Measurements from ENCODE around the gene UNC79.

UNC79 gene

GRCh38 chr14:93686268-93686667, 255.5 kb downstream of the UNC79 start:
- in situ Hi-C loops (cut with HindIII; ENCODE audit: low pct_ligation_motif_present, low sequenced_read_pairs), result no loop called here
- DNase-seq, result no peak
- Histone ChIP-seq H3K27ac (no peak overlapping the region), H3K27me3 (replicated peaks) (no peaks in the 10 kb centered on the region), H3K36me3 (replicated peaks) (no peaks in the 10 kb centered on the region), H3K4me3 (ENCODE audit: low read depth, low read length) (no peak overlapping the region)
- TF ChIP-seq, protein P1, sequence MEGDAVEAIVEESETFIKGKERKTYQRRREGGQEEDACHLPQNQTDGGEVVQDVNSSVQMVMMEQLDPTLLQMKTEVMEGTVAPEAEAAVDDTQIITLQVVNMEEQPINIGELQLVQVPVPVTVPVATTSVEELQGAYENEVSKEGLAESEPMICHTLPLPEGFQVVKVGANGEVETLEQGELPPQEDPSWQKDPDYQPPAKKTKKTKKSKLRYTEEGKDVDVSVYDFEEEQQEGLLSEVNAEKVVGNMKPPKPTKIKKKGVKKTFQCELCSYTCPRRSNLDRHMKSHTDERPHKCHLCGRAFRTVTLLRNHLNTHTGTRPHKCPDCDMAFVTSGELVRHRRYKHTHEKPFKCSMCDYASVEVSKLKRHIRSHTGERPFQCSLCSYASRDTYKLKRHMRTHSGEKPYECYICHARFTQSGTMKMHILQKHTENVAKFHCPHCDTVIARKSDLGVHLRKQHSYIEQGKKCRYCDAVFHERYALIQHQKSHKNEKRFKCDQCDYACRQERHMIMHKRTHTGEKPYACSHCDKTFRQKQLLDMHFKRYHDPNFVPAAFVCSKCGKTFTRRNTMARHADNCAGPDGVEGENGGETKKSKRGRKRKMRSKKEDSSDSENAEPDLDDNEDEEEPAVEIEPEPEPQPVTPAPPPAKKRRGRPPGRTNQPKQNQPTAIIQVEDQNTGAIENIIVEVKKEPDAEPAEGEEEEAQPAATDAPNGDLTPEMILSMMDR (IDR thresholded peaks at IDR 0.05; ENCODE audit: low read depth, low read length, missing control alignments), result no peak

DNA sequence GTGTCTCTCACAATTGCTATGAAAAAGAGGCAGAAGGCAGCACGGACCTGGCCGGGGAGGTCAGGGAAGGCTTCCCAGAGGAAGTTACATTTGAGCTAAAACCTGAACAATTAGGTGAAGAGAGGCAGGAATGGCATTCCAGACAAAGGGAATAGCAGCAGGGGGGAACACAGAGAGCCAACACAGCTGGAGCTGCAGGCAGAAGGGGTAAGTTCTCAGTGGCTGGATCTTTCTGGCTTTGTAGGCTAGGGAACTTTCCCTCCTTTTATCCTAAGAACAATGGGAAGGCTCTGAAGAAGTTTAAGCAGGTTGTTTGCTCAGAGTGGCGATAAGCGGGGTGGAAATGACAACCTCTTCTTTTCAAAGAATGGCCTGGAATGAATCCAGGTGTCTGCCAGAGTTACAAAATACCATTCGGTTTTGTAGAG, 257.5 kb downstream of the UNC79 start:
- H3K27ac ChIP-seq, result no peak overlapping the region
- TF ChIP-seq, protein P1 (IDR thresholded peaks at IDR 0.05; ENCODE audit: low read depth, low read length, missing control alignments), result no peak
- no peak overlapping the region for H3K4me3 ChIP-seq (ENCODE audit: low read depth, low read length)
- DNase-seq, result no peak
- no peaks in the 10 kb centered on the region for H3K36me3 ChIP-seq (replicated peaks)
- H3K27me3 ChIP-seq (replicated peaks), result no peaks in the 10 kb centered on the region
- in situ Hi-C loops (cut with HindIII; ENCODE audit: low pct_ligation_motif_present, low sequenced_read_pairs), result no loop called here

- no peaks in the 10 kb centered on the region for H3K36me3 ChIP-seq (replicated peaks)
- in situ Hi-C loops (cut with HindIII; ENCODE audit: low pct_ligation_motif_present, low sequenced_read_pairs), result no loop called here
- no peak overlapping the region for H3K4me3 ChIP-seq (ENCODE audit: low read depth, low read length)
- TF ChIP-seq, protein P1 (IDR thresholded peaks at IDR 0.05; ENCODE audit: low read depth, low read length, missing control alignments), result no peak
- no peak for DNase-seq
- H3K27ac ChIP-seq, result no peak overlapping the region
- H3K27me3 ChIP-seq (replicated peaks), result no peaks in the 10 kb centered on the region
These were observed 258.1 kb downstream of the UNC79 start for GRCh38 chr14:93688820-93689219.

- no peak overlapping the region for H3K27ac ChIP-seq
- TF ChIP-seq, protein P1 (IDR thresholded peaks at IDR 0.05; ENCODE audit: low read depth, low read length, missing control alignments), result no peak
- in situ Hi-C loops (cut with HindIII; ENCODE audit: low pct_ligation_motif_present, low sequenced_read_pairs), result no loop called here
- H3K27me3 ChIP-seq (replicated peaks), result no peaks in the 10 kb centered on the region
- DNase-seq, result no peak
- no peaks in the 10 kb centered on the region for H3K36me3 ChIP-seq (replicated peaks)
- no peak overlapping the region for H3K4me3 ChIP-seq (ENCODE audit: low read depth, low read length)
These were observed 259.4 kb downstream of the UNC79 start for GRCh38 chr14:93690146-93690545.

GRCh38 chr14:93691042-93691780, 260.5 kb downstream of the UNC79 start:
- Histone ChIP-seq H3K27me3 (replicated peaks) (no peaks in the 10 kb centered on the region), H3K4me3 (ENCODE audit: low read depth, low read length) (no peak overlapping the region), H3K36me3 (replicated peaks) (no peaks in the 10 kb centered on the region), H3K27ac (no peak overlapping the region)
- DNase-seq, result no peak
- TF ChIP-seq, protein P1 (IDR thresholded peaks at IDR 0.05; ENCODE audit: low read depth, low read length, missing control alignments), result no peak
- in situ Hi-C loops (cut with HindIII; ENCODE audit: low pct_ligation_motif_present, low sequenced_read_pairs), result no loop called here

- Histone ChIP-seq H3K27ac (no peak overlapping the region), H3K36me3 (replicated peaks) (no peaks in the 10 kb centered on the region), H3K27me3 (replicated peaks) (no peaks in the 10 kb centered on the region), H3K4me3 (ENCODE audit: low read depth, low read length) (no peak overlapping the region)
- DNase-seq, result no peak
- TF ChIP-seq, protein P1 (IDR thresholded peaks at IDR 0.05; ENCODE audit: low read depth, low read length, missing control alignments), result no peak
- in situ Hi-C loops (cut with HindIII; ENCODE audit: low pct_ligation_motif_present, low sequenced_read_pairs), result no loop called here
These were observed 263.2 kb downstream of the UNC79 start for GRCh38 chr14:93693914-93694313.
